ENCODE data around the gene BLNK. TPM values are rescaled to one million over a fixed set of nuclear protein-coding genes. Genes with fewer than 3 reads are reported as not detected.

The BLNK gene
- 0.06 TPM in 1 of 5 replicates, not detected in the others for total RNA-seq (2022; extraction: Qiagen RNA extraction)

GRCh38 chr10:96271016-96271815 is at the start of gene BLNK:
TSS of gene BLNK (minus strand) at chr10:96271569. CDS start at chr10:96271398, 171 bp downstream.

GRCh38 chr10:96304230-96304629 is 32.9 kb upstream of the BLNK start, which contains the start of gene DNTT:
TSS of gene DNTT (plus strand) at chr10:96304434. CDS start at chr10:96304498, 64 bp downstream.

Other genes starting within 250 kb of the BLNK start
- gene CCNJ, start 228.0 kb downstream of the BLNK start, total RNA-seq (2022; extraction: Qiagen RNA extraction), result 5.5 to 7.0 TPM (median 6.1 TPM) in 5 replicates
- gene ZNF518A, start 141.3 kb downstream of the BLNK start, total RNA-seq (2022; extraction: Qiagen RNA extraction), result 6.0 to 8.0 TPM (median 6.9 TPM) in 5 replicates
- not detected in 5 replicates for gene DNTT, start 32.9 kb upstream of the BLNK start, total RNA-seq (2022; extraction: Qiagen RNA extraction)
- gene OPALIN, start 87.4 kb upstream of the BLNK start, total RNA-seq (2022; extraction: Qiagen RNA extraction), result not detected in 5 replicates
- 0.06 to 0.12 TPM (median 0.07 TPM) in 5 replicates for gene TLL2, start 242.4 kb upstream of the BLNK start, total RNA-seq (2022; extraction: Qiagen RNA extraction)